ENCODE results near the gene RHOG. TPM values are rescaled to one million over a fixed set of nuclear protein-coding genes. Genes with fewer than 3 reads are reported as not detected.

The RHOG gene
- total and polyA plus RNA-seq, 9 of the 15 experiments (the other 6 are each of a cell fraction or from before 2014, with no cell fraction given): 22.6 to 162 (median 80.3) TPM

DNA sequence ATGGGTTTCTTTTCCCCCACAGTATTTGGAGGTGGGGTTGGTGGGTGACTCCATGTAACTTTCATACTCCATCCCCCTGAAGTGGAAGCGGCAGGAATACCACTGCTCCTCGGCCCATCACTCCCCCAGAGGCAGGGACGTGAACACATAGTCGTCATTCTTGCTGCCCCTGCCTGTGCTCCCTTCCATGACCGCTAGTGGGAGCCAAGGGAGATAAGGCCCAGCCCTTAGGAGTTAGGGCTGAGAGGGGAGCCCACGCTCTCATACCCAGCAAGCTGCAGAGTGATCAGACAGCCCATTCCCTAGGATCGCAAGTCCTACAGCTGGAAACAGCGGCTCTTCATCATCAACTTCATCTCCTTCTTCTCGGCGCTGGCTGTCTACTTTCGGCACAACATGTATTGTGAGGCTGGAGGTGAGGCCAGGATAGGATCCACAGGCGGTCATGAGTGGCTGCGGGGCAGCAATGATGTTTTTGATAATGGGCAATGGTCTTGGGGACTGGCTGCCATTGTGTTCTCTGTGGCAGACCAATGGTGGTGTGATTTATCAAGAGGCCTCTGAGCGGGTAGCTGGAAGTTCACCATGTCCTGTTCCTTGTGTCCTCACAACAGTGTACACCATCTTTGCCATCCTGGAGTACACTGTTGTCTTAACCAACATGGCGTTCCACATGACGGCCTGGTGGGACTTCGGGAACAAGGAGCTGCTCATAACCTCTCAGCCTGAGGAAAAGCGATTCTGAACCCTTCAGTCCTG is 15.9 kb downstream of the RHOG start (continued):
- TF ChIP-seq, protein P1, sequence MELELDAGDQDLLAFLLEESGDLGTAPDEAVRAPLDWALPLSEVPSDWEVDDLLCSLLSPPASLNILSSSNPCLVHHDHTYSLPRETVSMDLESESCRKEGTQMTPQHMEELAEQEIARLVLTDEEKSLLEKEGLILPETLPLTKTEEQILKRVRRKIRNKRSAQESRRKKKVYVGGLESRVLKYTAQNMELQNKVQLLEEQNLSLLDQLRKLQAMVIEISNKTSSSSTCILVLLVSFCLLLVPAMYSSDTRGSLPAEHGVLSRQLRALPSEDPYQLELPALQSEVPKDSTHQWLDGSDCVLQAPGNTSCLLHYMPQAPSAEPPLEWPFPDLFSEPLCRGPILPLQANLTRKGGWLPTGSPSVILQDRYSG (tag; conservative IDR thresholded peaks at IDR 0.05; ENCODE audit: low read depth): no peak
- TF ChIP-seq TAF7 (tag; IDR thresholded peaks at IDR 0.05) (no peak), U2AF2 (optimal IDR thresholded peaks at IDR 0.05; ENCODE audit: low read depth, low read length) (no peak), KAT8 (IDR thresholded peaks at IDR 0.05; ENCODE audit: low read depth) (no peak), ZNF197 (CRISPR knock-in tag; IDR thresholded peaks at IDR 0.05; ENCODE audit: low read depth) (no peak), SRSF3 (IDR thresholded peaks at IDR 0.05; ENCODE audit: insufficient read depth, low read length) (no peak), HDAC6 (IDR thresholded peaks at IDR 0.05; ENCODE audit: low read depth, low read length) (no peak), ZKSCAN8 (CRISPR knock-in tag; IDR thresholded peaks at IDR 0.05) (no peak), STAT5A (IDR thresholded peaks at IDR 0.05; ENCODE audit: borderline replicate concordance, low read length) (no peak), THRAP3 (IDR thresholded peaks at IDR 0.05; ENCODE audit: borderline replicate concordance) (no peak), POU5F1 (IDR thresholded peaks at IDR 0.05; ENCODE audit: borderline replicate concordance, low read depth, low read length, partially characterized antibody) (no peak), SOX6 (IDR thresholded peaks at IDR 0.05) (peak; percentile 34; the same call in 1 of the 2 replicates), IRF2 (CRISPR knock-in tag; IDR thresholded peaks at IDR 0.05) (no peak), KDM2B (CRISPR knock-in tag; IDR thresholded peaks at IDR 0.05) (no peak), ILK (tag; IDR thresholded peaks at IDR 0.05; ENCODE audit: borderline replicate concordance, low read depth) (no peak)
- TF ChIP-seq, protein P2, sequence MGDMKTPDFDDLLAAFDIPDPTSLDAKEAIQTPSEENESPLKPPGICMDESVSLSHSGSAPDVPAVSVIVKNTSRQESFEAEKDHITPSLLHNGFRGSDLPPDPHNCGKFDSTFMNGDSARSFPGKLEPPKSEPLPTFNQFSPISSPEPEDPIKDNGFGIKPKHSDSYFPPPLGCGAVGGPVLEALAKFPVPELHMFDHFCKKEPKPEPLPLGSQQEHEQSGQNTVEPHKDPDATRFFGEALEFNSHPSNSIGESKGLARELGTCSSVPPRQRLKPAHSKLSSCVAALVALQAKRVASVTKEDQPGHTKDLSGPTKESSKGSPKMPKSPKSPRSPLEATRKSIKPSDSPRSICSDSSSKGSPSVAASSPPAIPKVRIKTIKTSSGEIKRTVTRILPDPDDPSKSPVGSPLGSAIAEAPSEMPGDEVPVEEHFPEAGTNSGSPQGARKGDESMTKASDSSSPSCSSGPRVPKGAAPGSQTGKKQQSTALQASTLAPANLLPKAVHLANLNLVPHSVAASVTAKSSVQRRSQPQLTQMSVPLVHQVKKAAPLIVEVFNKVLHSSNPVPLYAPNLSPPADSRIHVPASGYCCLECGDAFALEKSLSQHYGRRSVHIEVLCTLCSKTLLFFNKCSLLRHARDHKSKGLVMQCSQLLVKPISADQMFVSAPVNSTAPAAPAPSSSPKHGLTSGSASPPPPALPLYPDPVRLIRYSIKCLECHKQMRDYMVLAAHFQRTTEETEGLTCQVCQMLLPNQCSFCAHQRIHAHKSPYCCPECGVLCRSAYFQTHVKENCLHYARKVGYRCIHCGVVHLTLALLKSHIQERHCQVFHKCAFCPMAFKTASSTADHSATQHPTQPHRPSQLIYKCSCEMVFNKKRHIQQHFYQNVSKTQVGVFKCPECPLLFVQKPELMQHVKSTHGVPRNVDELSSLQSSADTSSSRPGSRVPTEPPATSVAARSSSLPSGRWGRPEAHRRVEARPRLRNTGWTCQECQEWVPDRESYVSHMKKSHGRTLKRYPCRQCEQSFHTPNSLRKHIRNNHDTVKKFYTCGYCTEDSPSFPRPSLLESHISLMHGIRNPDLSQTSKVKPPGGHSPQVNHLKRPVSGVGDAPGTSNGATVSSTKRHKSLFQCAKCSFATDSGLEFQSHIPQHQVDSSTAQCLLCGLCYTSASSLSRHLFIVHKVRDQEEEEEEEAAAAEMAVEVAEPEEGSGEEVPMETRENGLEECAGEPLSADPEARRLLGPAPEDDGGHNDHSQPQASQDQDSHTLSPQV (IDR thresholded peaks at IDR 0.05): peak; percentile 79; the same call in 1 of the 2 replicates
- TF ChIP-seq, protein P3, sequence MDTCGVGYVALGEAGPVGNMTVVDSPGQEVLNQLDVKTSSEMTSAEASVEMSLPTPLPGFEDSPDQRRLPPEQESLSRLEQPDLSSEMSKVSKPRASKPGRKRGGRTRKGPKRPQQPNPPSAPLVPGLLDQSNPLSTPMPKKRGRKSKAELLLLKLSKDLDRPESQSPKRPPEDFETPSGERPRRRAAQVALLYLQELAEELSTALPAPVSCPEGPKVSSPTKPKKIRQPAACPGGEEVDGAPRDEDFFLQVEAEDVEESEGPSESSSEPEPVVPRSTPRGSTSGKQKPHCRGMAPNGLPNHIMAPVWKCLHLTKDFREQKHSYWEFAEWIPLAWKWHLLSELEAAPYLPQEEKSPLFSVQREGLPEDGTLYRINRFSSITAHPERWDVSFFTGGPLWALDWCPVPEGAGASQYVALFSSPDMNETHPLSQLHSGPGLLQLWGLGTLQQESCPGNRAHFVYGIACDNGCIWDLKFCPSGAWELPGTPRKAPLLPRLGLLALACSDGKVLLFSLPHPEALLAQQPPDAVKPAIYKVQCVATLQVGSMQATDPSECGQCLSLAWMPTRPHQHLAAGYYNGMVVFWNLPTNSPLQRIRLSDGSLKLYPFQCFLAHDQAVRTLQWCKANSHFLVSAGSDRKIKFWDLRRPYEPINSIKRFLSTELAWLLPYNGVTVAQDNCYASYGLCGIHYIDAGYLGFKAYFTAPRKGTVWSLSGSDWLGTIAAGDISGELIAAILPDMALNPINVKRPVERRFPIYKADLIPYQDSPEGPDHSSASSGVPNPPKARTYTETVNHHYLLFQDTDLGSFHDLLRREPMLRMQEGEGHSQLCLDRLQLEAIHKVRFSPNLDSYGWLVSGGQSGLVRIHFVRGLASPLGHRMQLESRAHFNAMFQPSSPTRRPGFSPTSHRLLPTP (IDR thresholded peaks at IDR 0.05; ENCODE audit: borderline replicate concordance, extremely low read depth, insufficient read length): no peak
- TF ChIP-seq, protein P4, sequence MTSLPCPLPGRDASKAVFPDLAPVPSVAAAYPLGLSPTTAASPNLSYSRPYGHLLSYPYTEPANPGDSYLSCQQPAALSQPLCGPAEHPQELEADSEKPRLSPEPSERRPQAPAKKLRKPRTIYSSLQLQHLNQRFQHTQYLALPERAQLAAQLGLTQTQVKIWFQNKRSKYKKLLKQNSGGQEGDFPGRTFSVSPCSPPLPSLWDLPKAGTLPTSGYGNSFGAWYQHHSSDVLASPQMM (CRISPR knock-in tag; IDR thresholded peaks at IDR 0.05): no peak

All from K562 (cell line).